ENCODE data around the gene CDH13.

The CDH13 gene

GRCh38 chr16:82603784-82604411 lies 22.9 kb upstream of the CDH13 start:
- no peak for TF ChIP-seq TAF1 (IDR thresholded peaks at IDR 0.05; ENCODE audit: borderline replicate concordance, insufficient read depth, low read length)
- TF ChIP-seq FOXP2 (optimal IDR thresholded peaks at IDR 0.05; ENCODE audit: borderline replicate concordance, extremely low read depth, extremely low read length, insufficient read depth): no peak
- no peak for TF ChIP-seq POLR2AphosphoS5 (IDR thresholded peaks at IDR 0.05; ENCODE audit: low read depth, low read length)
- TF ChIP-seq SIN3A (IDR thresholded peaks at IDR 0.05; ENCODE audit: borderline replicate concordance, insufficient read depth, low read length): no peak
- no peak for TF ChIP-seq REST (IDR thresholded peaks at IDR 0.05; ENCODE audit: insufficient read depth in 1 of 2, low read depth in 2 of 2, low read length in 2 of 2)

- TF ChIP-seq FOXP2 (optimal IDR thresholded peaks at IDR 0.05; ENCODE audit: borderline replicate concordance, extremely low read depth, extremely low read length, insufficient read depth) (no peak), TAF1 (IDR thresholded peaks at IDR 0.05; ENCODE audit: borderline replicate concordance, insufficient read depth, low read length) (no peak), SIN3A (IDR thresholded peaks at IDR 0.05; ENCODE audit: borderline replicate concordance, insufficient read depth, low read length) (no peak), POLR2AphosphoS5 (IDR thresholded peaks at IDR 0.05; ENCODE audit: low read depth, low read length) (no peak), REST (IDR thresholded peaks at IDR 0.05; ENCODE audit: insufficient read depth in 1 of 2, low read depth in 2 of 2, low read length in 2 of 2) (no peak)
These were observed 21.7 kb upstream of the CDH13 start for GRCh38 chr16:82605076-82605475.

GRCh38 chr16:82605863-82606620 lies 20.7 kb upstream of the CDH13 start:
- no peak for TF ChIP-seq FOXP2 (optimal IDR thresholded peaks at IDR 0.05; ENCODE audit: borderline replicate concordance, extremely low read depth, extremely low read length, insufficient read depth)
- no peak for TF ChIP-seq REST (IDR thresholded peaks at IDR 0.05; ENCODE audit: insufficient read depth in 1 of 2, low read depth in 2 of 2, low read length in 2 of 2)
- no peak for TF ChIP-seq POLR2AphosphoS5 (IDR thresholded peaks at IDR 0.05; ENCODE audit: low read depth, low read length)
- no peak for TF ChIP-seq TAF1 (IDR thresholded peaks at IDR 0.05; ENCODE audit: borderline replicate concordance, insufficient read depth, low read length)
- TF ChIP-seq SIN3A (IDR thresholded peaks at IDR 0.05; ENCODE audit: borderline replicate concordance, insufficient read depth, low read length): no peak

- TF ChIP-seq POLR2AphosphoS5 (IDR thresholded peaks at IDR 0.05; ENCODE audit: low read depth, low read length) (no peak), FOXP2 (optimal IDR thresholded peaks at IDR 0.05; ENCODE audit: borderline replicate concordance, extremely low read depth, extremely low read length, insufficient read depth) (no peak), REST (IDR thresholded peaks at IDR 0.05; ENCODE audit: insufficient read depth in 1 of 2, low read depth in 2 of 2, low read length in 2 of 2) (no peak), SIN3A (IDR thresholded peaks at IDR 0.05; ENCODE audit: borderline replicate concordance, insufficient read depth, low read length) (no peak), TAF1 (IDR thresholded peaks at IDR 0.05; ENCODE audit: borderline replicate concordance, insufficient read depth, low read length) (no peak)
These were observed 17.6 kb upstream of the CDH13 start for GRCh38 chr16:82609140-82609539.
